WI38 (cell line): ENCODE results near the gene ZKSCAN3.
"Not testable (repeated sequence)": the region's sequence is repeated elsewhere in the genome, so short reads cannot be mapped to it uniquely, and the experiment has no call there.

Experiments used
- H3K4me3 ChIP-seq: 2 replicates; pipeline ENCODE4 v1.5.1; 2011; ENCODE audit warnings: low read depth, mild to moderate bottlenecking, control low read depth, low read length
- TF ChIP-seq, protein P1 (sequence below): IDR thresholded peaks from 2 replicates; pipeline ENCODE4 v1.5.1; 2012; ENCODE audit warnings: low read depth, mild to moderate bottlenecking, control low read depth, low read length

Gene ZKSCAN3

DNA sequence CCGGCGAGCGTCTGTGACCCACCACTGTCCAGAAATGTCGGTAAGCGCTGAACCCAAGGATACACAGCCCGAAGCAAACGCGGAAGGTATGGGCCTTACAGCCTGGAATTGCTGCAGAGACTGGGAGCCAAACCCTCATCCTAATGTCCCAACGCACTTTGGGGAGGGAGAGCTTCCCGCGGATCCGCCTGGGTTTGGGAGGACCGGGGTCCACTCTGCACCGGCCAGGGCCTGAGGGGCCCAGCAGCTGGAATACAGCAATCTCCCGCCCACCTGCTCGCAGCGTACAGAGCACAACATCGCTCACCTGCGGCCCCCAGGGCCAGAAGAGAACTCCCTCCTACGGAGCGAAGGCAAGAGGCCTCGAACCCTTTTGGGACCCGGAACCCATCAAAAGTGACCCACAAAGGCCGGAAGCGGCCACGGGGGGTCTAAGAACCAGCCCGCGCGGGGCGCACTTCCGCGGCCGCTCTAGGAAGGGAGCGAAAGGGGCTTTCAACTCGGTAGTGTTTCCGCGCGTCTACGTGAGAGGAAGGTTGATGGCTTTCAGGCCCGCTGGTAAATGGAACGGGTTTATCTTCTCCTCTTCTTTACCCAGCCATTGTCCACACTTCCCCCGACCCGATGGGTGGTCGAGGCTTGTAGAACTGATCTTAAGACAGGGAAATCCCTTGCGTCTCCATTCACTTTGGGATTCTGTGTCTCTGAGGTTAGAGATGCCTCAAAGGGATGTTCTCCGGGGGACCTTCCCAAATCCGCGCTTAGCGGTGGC, 49.8 kb downstream of the ZKSCAN3 start, which contains the start of gene ZSCAN12:
Gene ZSCAN12, minus strand, starts transcription at position 398 of the 772 bp plus-strand sequence. CDS start 1,342 bp downstream, outside the sequence.
- H3K4me3 ChIP-seq = peak within 1 kb of the TSS; percentile 97
- TF ChIP-seq, protein P1, sequence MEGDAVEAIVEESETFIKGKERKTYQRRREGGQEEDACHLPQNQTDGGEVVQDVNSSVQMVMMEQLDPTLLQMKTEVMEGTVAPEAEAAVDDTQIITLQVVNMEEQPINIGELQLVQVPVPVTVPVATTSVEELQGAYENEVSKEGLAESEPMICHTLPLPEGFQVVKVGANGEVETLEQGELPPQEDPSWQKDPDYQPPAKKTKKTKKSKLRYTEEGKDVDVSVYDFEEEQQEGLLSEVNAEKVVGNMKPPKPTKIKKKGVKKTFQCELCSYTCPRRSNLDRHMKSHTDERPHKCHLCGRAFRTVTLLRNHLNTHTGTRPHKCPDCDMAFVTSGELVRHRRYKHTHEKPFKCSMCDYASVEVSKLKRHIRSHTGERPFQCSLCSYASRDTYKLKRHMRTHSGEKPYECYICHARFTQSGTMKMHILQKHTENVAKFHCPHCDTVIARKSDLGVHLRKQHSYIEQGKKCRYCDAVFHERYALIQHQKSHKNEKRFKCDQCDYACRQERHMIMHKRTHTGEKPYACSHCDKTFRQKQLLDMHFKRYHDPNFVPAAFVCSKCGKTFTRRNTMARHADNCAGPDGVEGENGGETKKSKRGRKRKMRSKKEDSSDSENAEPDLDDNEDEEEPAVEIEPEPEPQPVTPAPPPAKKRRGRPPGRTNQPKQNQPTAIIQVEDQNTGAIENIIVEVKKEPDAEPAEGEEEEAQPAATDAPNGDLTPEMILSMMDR = peak; percentile 52

GRCh38 chr6:28400122-28400451, 50.3 kb downstream of the ZKSCAN3 start:
- TF ChIP-seq, protein P1 = no peak
- H3K4me3 ChIP-seq = peak overlapping the region; percentile 97

DNA sequence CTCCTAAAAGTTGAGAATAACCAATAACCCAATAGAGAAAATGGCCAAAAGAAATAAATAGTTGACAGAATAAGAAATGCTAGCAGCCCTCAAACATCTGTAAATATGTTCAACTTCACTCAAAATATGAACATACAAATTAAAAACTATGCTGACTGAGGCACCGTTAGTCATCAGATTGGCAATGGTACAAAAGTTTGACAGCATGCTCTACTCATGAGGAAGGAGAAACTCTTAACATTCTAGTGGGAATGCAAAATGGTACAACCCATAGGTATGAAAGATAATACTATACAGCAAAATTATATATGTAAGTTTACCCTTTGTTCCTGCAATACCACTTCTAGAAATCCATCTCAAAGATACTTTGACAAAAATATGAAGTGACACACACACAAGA, 51.4 kb downstream of the ZKSCAN3 start:
- TF ChIP-seq, protein P1 = no peak
- H3K4me3 ChIP-seq = no peak overlapping the region

GRCh38 chr6:28402197-28402596, 52.5 kb downstream of the ZKSCAN3 start:
- TF ChIP-seq, protein P1 = no peak
- H3K4me3 ChIP-seq = no peak overlapping the region

GRCh38 chr6:28403923-28404322, 54.2 kb downstream of the ZKSCAN3 start:
- not testable (repeated sequence) for H3K4me3 ChIP-seq

DNA sequence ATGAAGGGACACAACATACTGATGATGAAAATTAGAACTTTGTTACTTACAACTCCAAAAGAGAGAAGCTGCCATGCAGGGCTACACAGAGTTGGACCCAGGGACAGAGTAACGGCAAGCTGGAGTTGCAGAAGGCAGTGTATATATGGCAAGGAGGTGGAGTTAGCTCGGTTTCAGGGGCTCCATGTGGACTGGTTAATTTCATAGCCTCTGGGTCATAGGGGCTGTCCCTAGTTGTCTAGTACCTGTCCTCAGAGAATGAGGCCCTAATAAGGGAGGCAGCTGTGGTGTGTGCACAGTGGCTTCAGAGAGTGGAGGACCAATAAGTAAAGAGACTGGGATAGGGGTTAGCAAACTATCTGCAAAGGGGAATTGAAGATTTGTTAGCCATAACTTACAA, 57.7 kb downstream of the ZKSCAN3 start:
- TF ChIP-seq, protein P1 = no peak

GRCh38 chr6:28408076-28408802, 58.5 kb downstream of the ZKSCAN3 start:
- H3K4me3 ChIP-seq = no peak overlapping the region
- TF ChIP-seq, protein P1 = no peak

More for the DNA sequence above, 57.7 kb downstream of the ZKSCAN3 start:
- no peak overlapping the region for H3K4me3 ChIP-seq
